HG03457 (cell line): ENCODE measurements around the gene OR11H12.
"Not testable (repeated sequence)": the region's sequence is repeated elsewhere in the genome, so short reads cannot be mapped to it uniquely, and the experiment has no call there.

Experiments
- ATAC-seq: cut with Tn5 transposase; IDR thresholded peaks from one replicate; pipeline ENCODE4 v1.9.1; 2021; ENCODE audit warnings: moderate number of reproducible peaks; ENCODE audit not compliant: unreplicated experiment

Gene OR11H12, protein sequence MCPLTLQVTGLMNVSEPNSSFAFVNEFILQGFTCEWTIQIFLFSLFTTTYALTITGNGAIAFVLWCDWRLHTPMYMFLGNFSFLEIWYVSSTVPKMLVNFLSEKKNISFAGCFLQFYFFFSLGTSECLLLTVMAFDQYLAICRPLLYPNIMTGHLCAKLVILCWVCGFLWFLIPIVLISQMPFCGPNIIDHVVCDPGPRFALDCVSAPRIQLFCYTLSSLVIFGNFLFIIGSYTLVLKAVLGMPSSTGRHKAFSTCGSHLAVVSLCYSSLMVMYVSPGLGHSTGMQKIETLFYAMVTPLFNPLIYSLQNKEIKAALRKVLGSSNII

GRCh38 chr14:18600817-18601216, at the start of gene OR11H12:
Gene OR11H12 (plus strand): TSS chr14:18601117. CDS start chr14:18601117, 0 bp downstream.
- not testable (repeated sequence) for ATAC-seq

DNA sequence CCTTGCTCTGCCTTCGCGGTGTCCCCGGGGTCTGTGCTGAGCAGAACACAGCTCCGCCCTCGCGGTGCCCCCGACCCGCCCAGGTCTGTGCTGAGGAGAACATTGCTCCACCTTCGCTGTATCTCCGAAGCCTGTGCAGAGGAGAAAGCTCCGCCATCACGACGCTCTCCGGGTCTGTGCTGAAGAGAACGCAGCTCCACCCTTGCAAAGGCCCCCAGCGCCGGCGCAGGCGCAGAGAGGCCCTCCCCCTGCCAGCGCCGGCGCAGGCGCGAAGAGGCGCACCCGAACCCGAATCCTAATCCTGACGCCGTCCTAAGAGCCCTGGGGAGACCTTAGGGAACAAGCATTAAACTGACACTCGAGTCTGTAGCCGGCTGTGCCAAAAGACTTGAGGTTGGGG, 18.0 kb upstream of the OR11H12 start:
- ATAC-seq = not testable (repeated sequence)

- not testable (repeated sequence) for ATAC-seq
These were observed 25.8 kb downstream of the OR11H12 start for GRCh38 chr14:18626610-18627213.

DNA sequence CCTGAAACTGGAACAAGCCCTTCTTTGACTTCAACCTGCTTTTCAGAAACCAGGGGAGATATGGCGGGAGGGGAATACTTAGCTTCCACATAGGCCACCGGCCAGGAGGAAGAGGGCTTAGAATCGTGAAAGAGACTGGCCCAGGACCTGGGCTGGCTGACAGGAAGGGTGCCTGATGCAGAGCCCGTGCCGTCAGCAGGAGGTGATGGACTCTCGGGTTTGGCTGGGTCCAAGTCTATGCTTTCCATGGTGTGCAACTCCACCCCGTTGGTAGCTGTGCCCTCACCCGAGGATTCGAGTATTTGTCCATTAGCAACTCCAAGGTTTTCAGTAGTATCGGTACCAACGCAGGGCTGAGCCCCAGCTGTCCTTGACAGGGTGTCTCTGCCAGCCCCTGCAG, 35.1 kb downstream of the OR11H12 start:
- not testable (repeated sequence) for ATAC-seq

DNA sequence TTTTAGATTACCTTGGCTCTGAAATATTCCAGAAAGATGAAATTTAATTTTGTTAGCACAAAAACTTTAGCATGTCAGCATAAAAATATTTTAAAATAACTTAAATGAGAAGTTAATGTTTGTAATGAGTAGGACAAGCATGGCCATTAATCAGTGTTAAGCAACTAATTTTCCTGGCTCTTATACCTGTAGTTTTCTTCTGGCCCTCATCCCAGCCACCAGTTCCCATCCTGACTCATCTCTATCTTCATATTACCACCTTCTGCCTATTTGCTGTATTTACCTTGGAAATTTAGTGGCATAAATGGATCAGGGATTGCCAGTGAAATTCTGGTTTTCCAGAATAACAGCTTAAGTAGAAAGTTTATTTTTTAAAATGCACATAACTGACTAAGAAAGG, 37.1 kb downstream of the OR11H12 start:
- not testable (repeated sequence) for ATAC-seq

- ATAC-seq = not testable (repeated sequence)
These were observed 37.9 kb downstream of the OR11H12 start for GRCh38 chr14:18638785-18639184.

- not testable (repeated sequence) for ATAC-seq
These were observed 45.3 kb downstream of the OR11H12 start for GRCh38 chr14:18646075-18646730.
